Activated naive CD4-positive, alpha-beta T cell treated with anti-CD3 and anti-CD28 coated beads for 36 hours (primary cell): ENCODE measurements around the gene GPR161. TPM values are rescaled to one million over a fixed set of nuclear protein-coding genes. Genes with fewer than 3 reads are reported as not detected.
"Not testable (repeated sequence)": the region's sequence is repeated elsewhere in the genome, so short reads cannot be mapped to it uniquely, and the experiment has no call there.

Experiments used
- CTCF ChIA-PET: fragments of 350-600 bp; sonication (Branson Sonifier 250); formaldehyde crosslinking; loops from one replicate; lab custom pipeline; 2021; ENCODE audit warnings: antibody characterized with exemption; lab: Charles Lee
- DNase-seq: peaks from one replicate; pipeline ENCODE4 v3.0.0-alpha.2; 2020
- H3K27ac Mint-ChIP-seq: one replicate; pipeline ENCODE4 v1.8.0; 2021; ENCODE audit warnings: mild to moderate bottlenecking, mixed read lengths
- H3K27me3 Mint-ChIP-seq: one replicate; pipeline ENCODE4 v1.8.0; 2021; ENCODE audit warnings: low read depth, mixed read lengths
- H3K36me3 Mint-ChIP-seq: one replicate; pipeline ENCODE4 v1.8.0; 2021; ENCODE audit warnings: low read depth, mixed read lengths
- H3K4me1 Mint-ChIP-seq: one replicate; pipeline ENCODE4 v1.8.0; 2021; ENCODE audit warnings: low read depth, mixed read lengths
- H3K4me3 Mint-ChIP-seq: one replicate; pipeline ENCODE4 v1.8.0; 2021; ENCODE audit warnings: mild to moderate bottlenecking, moderate library complexity, mixed read lengths
- H3K9me3 Mint-ChIP-seq: one replicate; pipeline ENCODE4 v1.8.0; 2021; ENCODE audit warnings: mixed read lengths
- intact Hi-C: fragments of 100-400 bp; cut with micrococcal nuclease; formaldehyde crosslinking; loops from one replicate; pipeline ENCODE4 v1.15.1; 2023
- total RNA-seq, 2 experiments: library from RNA; stranded (reverse); gene quantifications; one replicate each; pipeline ENCODE4 v1.2.3, GENCODE V29; 2021

The GPR161 gene
- total RNA-seq, 2 experiments from 2014 or later, result 0.12 to 0.29 TPM

DNA sequence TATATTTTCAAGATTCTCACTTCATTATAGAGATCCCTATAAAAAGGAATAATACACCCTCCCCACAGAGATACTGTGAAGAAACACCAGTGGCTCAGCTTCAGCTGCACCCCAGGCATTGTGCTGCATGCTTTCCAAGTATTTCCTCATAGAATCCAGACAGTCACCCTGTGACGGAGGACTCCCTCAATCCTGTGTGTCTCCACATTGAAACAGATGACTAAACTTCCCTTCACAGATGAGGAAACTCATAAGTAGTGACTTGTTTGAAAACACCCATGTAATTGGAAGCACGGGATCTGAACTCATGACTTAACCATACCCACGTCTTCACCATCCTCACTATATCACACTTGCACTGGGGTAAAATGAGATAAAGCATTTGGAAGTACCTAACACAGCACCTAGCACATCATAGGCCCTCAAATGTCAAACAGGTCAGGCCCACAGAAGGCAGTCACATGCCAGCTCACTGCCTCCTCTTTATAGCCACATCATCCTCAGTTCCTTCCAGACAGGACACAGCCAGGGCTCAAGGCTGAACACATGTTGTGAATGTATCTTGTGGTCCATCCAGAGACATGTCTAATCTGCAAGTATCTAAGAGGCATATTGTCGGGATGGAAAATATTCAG lies 55.2 kb downstream of the GPR161 start:
- no peak overlapping the region for H3K4me3 Mint-ChIP-seq
- CTCF ChIA-PET, result interaction anchor here (0.5 to 6.3 kb wide), 41 partner anchors 10 to 481 kb away, joined by 3 to 54 read pairs (median 6); partner anchors contain the start of gene TBX19

GRCh38 chr1:168079761-168080160 lies 57.0 kb downstream of the GPR161 start:
- intact Hi-C loops, result no loop called here
- H3K4me1 Mint-ChIP-seq, result no peaks in the 10 kb centered on the region

More for the DNA sequence above, 55.2 kb downstream of the GPR161 start:
- intact Hi-C loops, result loop anchor here (1.0 to 2.0 kb wide), 7 partner anchors 146 to 481 kb away; partner anchors contain the start of gene MPZL1
- Mint-ChIP-seq H3K27me3 (no peaks in the 10 kb centered on the region), H3K36me3 (peaks cover 2% of the 10 kb centered on the region), H3K4me1 (no peaks in the 10 kb centered on the region), H3K9me3 (no peaks in the 10 kb centered on the region), H3K27ac (no peak overlapping the region)
- DNase-seq, result no peak

DNA sequence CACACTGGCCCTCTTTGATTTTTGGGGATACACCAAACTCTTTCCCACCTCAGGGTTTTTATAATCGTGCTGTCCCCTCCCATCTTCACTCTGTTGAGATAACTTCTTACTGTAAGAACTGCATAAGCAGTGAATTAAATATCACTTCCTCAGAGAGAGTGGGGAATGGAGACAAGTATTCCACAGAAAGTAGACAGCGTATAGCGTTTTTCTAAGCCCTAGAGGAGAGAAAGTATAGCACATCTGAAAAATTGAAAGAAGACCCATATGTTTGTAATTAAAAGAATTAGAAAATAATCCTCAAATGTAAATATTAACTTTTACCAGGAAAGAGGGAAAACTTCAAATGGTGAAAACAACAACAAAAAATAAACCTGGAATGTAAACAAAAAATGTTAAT lies 67.3 kb downstream of the GPR161 start:
- H3K9me3 Mint-ChIP-seq, result no peaks in the 10 kb centered on the region
- H3K4me1 Mint-ChIP-seq, result no peaks in the 10 kb centered on the region
- no peak for DNase-seq
- H3K27ac Mint-ChIP-seq, result no peak overlapping the region
- H3K27me3 Mint-ChIP-seq, result no peaks in the 10 kb centered on the region
- peaks cover 14% of the 10 kb centered on the region for H3K36me3 Mint-ChIP-seq
- no peak overlapping the region for H3K4me3 Mint-ChIP-seq
- CTCF ChIA-PET, result interaction anchor here (0.6 to 6.0 kb wide), 3 partner anchors 14 to 811 kb away, joined by 3 to 54 read pairs (median 5); no protein-coding TSS in a partner anchor
- intact Hi-C loops, result no loop called here

More at GRCh38 chr1:168079761-168080160, 57.0 kb downstream of the GPR161 start:
- no peak for DNase-seq
- CTCF ChIA-PET, result interaction anchor here (0.9 to 1.3 kb wide), 2 partner anchors 13 to 22 kb away, joined by 3 to 5 read pairs; no protein-coding TSS in a partner anchor
- no peaks in the 10 kb centered on the region for H3K27me3 Mint-ChIP-seq
- H3K27ac Mint-ChIP-seq, result no peak overlapping the region
- H3K4me3 Mint-ChIP-seq, result no peak overlapping the region
- H3K36me3 Mint-ChIP-seq, result peaks cover 6% of the 10 kb centered on the region
- H3K9me3 Mint-ChIP-seq, result no peaks in the 10 kb centered on the region

GRCh38 chr1:168065506-168065905 lies 71.2 kb downstream of the GPR161 start:
- intact Hi-C loops, result no loop called here
- Mint-ChIP-seq H3K4me1 (no peaks in the 10 kb centered on the region), H3K27ac (no peak overlapping the region), H3K9me3 (no peaks in the 10 kb centered on the region), H3K4me3 (no peak overlapping the region), H3K27me3 (no peaks in the 10 kb centered on the region), H3K36me3 (peaks cover 8% of the 10 kb centered on the region)
- CTCF ChIA-PET, result interaction anchor here (6.0 kb wide), 1 partner anchor 18 kb away, joined by 54 read pairs; no protein-coding TSS in a partner anchor
- no peak for DNase-seq

- CTCF ChIA-PET, result interaction anchor here (0.6 to 6.0 kb wide), 4 partner anchors 13 to 299 kb away, joined by 3 to 54 read pairs (median 6); no protein-coding TSS in a partner anchor
- Mint-ChIP-seq H3K36me3 (peaks cover 6% of the 10 kb centered on the region), H3K27ac (no peak overlapping the region), H3K4me1 (no peaks in the 10 kb centered on the region), H3K4me3 (no peak overlapping the region), H3K9me3 (no peaks in the 10 kb centered on the region), H3K27me3 (no peaks in the 10 kb centered on the region)
- intact Hi-C loops, result no loop called here
- no peak for DNase-seq
Observed at GRCh38 chr1:168064216-168064615, 72.5 kb downstream of the GPR161 start.

DNA sequence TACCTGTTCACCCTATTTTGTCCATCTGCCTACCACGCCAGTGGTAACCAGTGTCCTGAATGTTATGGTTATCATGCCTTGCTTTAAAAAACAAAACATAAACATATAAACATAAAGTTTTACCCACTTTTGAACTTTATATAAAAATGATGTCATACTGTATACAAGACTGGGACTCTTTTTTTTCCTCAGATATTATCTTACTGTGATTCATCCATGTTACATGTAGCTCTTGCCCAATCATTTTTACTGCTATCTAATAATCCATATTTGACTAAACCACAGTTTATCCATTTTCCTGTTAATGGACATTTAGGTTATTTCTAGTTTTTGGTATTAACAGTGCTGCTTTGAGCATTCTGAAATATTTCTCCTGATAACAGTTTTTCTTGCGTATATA lies 78.8 kb downstream of the GPR161 start:
- DNase-seq, result no peak

GRCh38 chr1:168057355-168057754 lies 79.4 kb downstream of the GPR161 start:
- no peak overlapping the region for H3K27ac Mint-ChIP-seq
- DNase-seq, result no peak
- peaks cover 2% of the 10 kb centered on the region for H3K9me3 Mint-ChIP-seq
- H3K36me3 Mint-ChIP-seq, result peaks cover 8% of the 10 kb centered on the region
- H3K27me3 Mint-ChIP-seq, result no peaks in the 10 kb centered on the region
- CTCF ChIA-PET, result interaction anchor here (1.7 kb wide), 1 partner anchor 25 kb away, joined by 5 read pairs; no protein-coding TSS in a partner anchor
- no peaks in the 10 kb centered on the region for H3K4me1 Mint-ChIP-seq
- H3K4me3 Mint-ChIP-seq, result no peak overlapping the region
- intact Hi-C loops, result no loop called here

More for the DNA sequence above, 78.8 kb downstream of the GPR161 start:
- intact Hi-C loops, result no loop called here
- CTCF ChIA-PET, result interaction anchor here (1.7 kb wide), 1 partner anchor 24 kb away, joined by 5 read pairs; no protein-coding TSS in a partner anchor
- H3K9me3 Mint-ChIP-seq, result peaks cover 2% of the 10 kb centered on the region
- H3K27ac Mint-ChIP-seq, result no peak overlapping the region
- H3K4me1 Mint-ChIP-seq, result no peaks in the 10 kb centered on the region
- peaks cover 8% of the 10 kb centered on the region for H3K36me3 Mint-ChIP-seq
- H3K27me3 Mint-ChIP-seq, result no peaks in the 10 kb centered on the region
- no peak overlapping the region for H3K4me3 Mint-ChIP-seq

DNA sequence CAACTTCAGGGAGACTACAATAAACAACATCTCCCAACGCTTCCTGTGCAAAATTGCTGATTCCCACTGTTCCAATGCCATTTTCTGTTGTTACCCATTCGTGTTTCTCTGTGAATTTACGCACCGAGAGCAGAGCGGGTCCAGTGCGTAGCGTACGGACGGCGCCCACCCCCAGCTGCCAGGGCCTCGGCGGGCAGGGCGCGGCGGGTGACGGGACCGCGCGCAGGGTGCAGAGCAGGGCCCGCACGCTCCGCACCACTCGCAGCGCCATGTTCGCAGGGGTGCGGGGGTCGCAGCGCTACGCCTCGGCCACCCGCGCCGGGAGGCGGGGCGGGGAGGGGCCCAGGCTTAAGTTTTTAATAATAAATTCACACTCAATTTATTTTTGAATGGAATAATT lies 80.6 kb downstream of the GPR161 start:
- H3K9me3 Mint-ChIP-seq, DNase-seq, H3K27ac Mint-ChIP-seq, H3K36me3 Mint-ChIP-seq, H3K4me1 Mint-ChIP-seq, CTCF ChIA-PET, intact Hi-C loops, H3K27me3 Mint-ChIP-seq, H3K4me3 Mint-ChIP-seq: not testable (repeated sequence)

GRCh38 chr1:168054117-168054516 lies 82.6 kb downstream of the GPR161 start:
- intact Hi-C loops, result no loop called here
- Mint-ChIP-seq H3K4me3 (no peak overlapping the region), H3K9me3 (peaks cover 2% of the 10 kb centered on the region), H3K4me1 (no peaks in the 10 kb centered on the region), H3K27me3 (no peaks in the 10 kb centered on the region), H3K27ac (no peak overlapping the region), H3K36me3 (peaks cover 8% of the 10 kb centered on the region)
- no peak for DNase-seq
- CTCF ChIA-PET, result no interaction called here

GRCh38 chr1:168053681-168054080 lies 83.0 kb downstream of the GPR161 start:
- H3K27me3 Mint-ChIP-seq, result no peaks in the 10 kb centered on the region
- no peak overlapping the region for H3K27ac Mint-ChIP-seq
- DNase-seq, result no peak
- CTCF ChIA-PET, result no interaction called here
- peaks cover 2% of the 10 kb centered on the region for H3K9me3 Mint-ChIP-seq
- H3K4me1 Mint-ChIP-seq, result no peaks in the 10 kb centered on the region
- H3K4me3 Mint-ChIP-seq, result no peak overlapping the region
- peaks cover 8% of the 10 kb centered on the region for H3K36me3 Mint-ChIP-seq
- intact Hi-C loops, result no loop called here

DNA sequence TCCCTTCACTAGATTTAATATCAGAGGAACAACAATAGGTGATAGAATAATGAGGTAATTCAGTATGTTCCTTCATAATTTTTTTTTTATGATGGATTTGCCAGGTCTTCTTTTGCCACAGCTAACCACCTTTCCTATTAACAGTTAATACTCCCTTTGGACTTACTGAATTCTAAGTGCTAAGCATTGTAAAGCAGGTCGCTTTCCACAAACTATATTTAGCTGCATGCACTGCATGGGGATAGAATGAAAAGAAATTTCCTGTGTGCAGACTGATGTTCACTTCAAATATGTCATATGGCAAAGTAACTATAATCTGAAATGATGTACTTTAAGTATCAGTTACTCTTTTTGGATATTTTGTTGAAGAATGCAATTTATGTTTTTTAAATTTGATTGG lies 85.8 kb downstream of the GPR161 start:
- Mint-ChIP-seq H3K9me3 (peaks cover 2% of the 10 kb centered on the region), H3K27me3 (no peaks in the 10 kb centered on the region), H3K4me1 (no peaks in the 10 kb centered on the region), H3K36me3 (peaks cover 2% of the 10 kb centered on the region), H3K27ac (no peak overlapping the region), H3K4me3 (no peak overlapping the region)
- no peak for DNase-seq
- intact Hi-C loops, result no loop called here
- CTCF ChIA-PET, result interaction anchor here (1.2 kb wide), 1 partner anchor 10 kb away, joined by 4 read pairs; no protein-coding TSS in a partner anchor

DNA sequence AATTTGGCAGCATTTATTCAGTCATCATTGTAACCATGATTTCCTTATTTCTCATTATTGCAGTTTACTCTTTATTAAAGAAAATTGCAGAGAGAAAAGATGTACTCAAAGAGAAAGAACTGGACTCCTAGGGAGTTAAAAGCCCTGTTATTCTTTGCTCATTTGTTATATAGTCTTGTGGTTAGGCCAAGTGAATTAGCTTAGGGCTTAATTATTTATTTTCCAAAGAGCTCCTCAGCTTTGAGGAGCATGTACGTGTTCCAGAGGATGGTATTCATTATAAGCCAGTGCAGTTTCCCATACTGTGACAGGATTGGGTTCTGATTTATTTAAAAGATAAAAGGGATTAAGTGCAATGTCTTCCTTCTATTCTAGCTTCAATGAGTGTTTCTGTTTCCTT lies 86.4 kb downstream of the GPR161 start:
- Mint-ChIP-seq H3K4me3 (no peak overlapping the region), H3K27me3 (no peaks in the 10 kb centered on the region), H3K9me3 (no peaks in the 10 kb centered on the region), H3K4me1 (no peaks in the 10 kb centered on the region), H3K27ac (no peak overlapping the region), H3K36me3 (peaks cover 2% of the 10 kb centered on the region)
- CTCF ChIA-PET, result interaction anchor here (0.6 to 1.2 kb wide), 3 partner anchors 10 to 1747 kb away, joined by 3 to 4 read pairs (median 3); no protein-coding TSS in a partner anchor
- intact Hi-C loops, result no loop called here
- DNase-seq, result no peak
